RKO (cell line): ENCODE data around the gene PHF12.
"Not testable (repeated sequence)": the region's sequence is repeated elsewhere in the genome, so short reads cannot be mapped to it uniquely, and the experiment has no call there.

Experiments
- DNase-seq: peaks from one replicate; pipeline ENCODE4 v3.0.0-alpha.2; 2016; ENCODE audit warnings: low spot score

Gene PHF12

GRCh38 chr17:28882154-28882895 lies 69.0 kb downstream of the PHF12 start:
- DNase-seq = no peak

- DNase-seq = no peak
Observed at GRCh38 chr17:28881533-28882056, 69.7 kb downstream of the PHF12 start.

- DNase-seq = no peak
Observed at GRCh38 chr17:28880572-28880945, 70.8 kb downstream of the PHF12 start.

DNA sequence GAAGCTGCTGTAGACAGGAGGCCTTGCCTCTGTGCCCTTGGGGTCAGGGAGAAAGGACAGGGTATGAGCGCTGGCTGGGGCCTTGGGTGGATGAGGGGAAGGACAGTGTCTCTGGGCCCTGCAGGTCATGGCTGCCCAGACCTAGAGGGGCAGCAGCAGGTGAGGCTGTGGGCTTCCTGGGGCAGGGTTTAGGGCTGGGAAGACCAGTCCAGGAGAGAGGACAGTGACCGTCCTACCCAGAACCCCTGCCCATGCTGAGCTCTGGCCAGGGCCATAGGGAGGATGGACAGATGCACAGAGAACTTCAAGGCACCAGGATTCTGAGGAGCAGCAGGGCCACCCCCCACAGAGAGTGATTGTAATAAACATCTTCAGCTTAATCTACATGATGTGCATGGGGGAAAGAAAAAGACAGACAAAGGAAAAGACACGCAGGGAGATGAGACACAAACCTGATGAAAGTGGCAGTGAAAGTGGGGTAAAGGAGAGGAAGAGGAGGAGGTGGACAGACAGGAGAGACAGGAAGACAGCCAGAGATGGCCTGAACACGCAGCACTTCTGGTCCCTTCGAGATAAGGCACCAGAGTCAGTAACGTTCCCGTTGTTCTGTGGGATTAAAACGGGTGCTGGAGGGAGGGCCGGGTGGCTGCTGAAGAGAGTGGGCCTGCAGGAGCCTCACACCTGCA lies 71.3 kb downstream of the PHF12 start:
- DNase-seq = no peak

GRCh38 chr17:28878981-28879380 lies 72.3 kb downstream of the PHF12 start:
- peak; percentile 35 for DNase-seq

GRCh38 chr17:28878158-28878910 lies 73.0 kb downstream of the PHF12 start:
- DNase-seq = no peak

- not testable (repeated sequence) for DNase-seq
Observed at GRCh38 chr17:28877150-28877711, 74.1 kb downstream of the PHF12 start.

DNA sequence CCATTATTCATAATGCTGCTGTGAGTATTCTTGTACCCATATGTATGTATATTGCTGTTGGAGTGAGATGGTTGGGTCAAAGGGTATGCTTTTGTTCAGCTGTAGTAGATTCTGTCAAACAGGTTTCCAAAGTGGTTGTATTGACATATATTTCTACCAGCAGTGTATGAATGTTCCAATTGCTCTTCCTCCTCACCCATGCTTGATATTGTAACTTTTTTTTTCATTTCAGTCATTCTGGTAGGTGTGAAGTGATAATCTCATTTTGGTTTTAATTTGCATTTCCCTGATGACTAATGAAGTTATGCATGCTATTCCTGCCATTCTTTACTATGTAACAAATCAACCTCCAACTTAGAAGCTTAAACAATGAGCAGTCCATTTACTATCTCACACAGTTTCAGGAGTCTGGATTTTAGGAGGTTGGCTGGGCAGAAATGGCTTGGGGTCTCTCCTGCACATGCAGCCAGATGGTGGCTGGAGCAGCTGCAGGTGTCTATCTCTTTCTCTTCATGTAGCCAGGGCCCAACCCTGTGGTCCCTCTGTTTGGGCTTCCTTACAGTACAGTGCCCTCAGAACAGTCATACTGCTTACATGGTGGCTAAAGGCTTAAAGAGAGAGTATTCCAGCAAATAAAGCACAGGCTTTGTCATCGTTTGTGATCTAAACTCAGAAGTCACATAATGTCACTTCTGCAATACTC lies 75.3 kb downstream of the PHF12 start:
- DNase-seq = no peak

GRCh38 chr17:28874750-28875149 lies 76.6 kb downstream of the PHF12 start:
- no peak for DNase-seq

GRCh38 chr17:28873839-28874238 lies 77.5 kb downstream of the PHF12 start:
- DNase-seq = no peak

DNA sequence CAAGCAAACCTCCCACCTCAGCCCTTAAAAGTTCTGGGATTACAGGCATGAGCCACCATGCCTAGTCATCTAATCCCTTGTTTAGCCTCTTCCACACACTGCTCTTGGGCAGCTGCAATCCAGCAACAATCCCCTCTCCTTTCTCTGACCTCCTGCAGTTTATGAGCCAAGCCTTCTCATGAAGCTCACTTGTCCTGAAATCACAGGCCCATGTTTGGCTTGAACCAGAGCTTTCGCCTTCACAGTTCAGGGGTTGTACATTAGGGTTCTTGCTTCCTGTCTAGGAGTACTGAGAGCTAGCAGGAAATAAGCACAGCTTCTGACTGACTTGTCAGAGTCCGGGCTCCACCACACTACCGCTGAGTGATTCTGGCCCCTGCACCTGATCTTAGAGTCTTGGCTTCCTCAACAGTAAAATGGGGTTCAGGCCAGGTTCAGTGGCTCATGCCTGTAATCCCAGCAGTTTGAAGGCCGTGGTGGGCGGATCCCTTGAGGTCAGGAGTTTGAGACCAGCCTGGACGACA lies 80.2 kb downstream of the PHF12 start:
- DNase-seq = no peak

GRCh38 chr17:28867276-28867675 lies 84.0 kb downstream of the PHF12 start:
- DNase-seq = no peak

DNA sequence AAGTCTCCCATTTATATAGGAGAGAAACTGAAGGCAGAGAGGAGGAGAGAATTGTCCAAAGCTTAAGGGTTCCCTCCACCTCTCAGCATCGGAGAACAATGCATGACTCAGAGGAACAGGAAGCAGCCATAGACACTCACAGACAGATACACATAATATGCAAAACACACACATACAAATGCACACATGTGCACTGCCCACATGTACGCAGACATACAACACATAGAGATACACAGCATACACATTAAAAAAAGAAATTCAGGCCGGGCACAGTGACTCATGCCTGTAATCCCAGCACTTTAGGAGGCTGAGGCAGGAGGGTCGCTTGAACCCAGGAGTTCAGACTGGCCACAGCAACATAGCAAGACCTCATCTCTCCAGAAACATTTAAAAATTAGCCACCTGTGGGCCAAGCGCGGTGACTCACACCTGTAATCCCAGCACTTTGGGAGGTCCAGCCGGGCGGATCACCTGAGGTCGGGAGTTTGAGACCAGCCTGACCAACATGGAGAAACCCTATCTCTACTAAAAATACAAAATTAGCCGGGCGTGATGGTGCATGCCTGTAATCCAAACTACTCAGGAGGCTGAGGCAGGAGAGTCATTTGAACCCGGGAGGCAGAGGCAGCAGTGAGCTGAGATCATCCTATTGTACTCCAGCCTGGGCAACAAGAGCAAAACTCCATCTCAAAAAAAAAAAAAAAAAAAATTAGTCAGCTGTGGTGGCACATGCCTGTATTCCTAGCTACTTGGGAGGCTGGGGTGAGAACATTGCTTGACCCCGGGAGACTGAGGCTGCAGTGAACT lies 85.2 kb downstream of the PHF12 start:
- DNase-seq = peak; percentile 36

DNA sequence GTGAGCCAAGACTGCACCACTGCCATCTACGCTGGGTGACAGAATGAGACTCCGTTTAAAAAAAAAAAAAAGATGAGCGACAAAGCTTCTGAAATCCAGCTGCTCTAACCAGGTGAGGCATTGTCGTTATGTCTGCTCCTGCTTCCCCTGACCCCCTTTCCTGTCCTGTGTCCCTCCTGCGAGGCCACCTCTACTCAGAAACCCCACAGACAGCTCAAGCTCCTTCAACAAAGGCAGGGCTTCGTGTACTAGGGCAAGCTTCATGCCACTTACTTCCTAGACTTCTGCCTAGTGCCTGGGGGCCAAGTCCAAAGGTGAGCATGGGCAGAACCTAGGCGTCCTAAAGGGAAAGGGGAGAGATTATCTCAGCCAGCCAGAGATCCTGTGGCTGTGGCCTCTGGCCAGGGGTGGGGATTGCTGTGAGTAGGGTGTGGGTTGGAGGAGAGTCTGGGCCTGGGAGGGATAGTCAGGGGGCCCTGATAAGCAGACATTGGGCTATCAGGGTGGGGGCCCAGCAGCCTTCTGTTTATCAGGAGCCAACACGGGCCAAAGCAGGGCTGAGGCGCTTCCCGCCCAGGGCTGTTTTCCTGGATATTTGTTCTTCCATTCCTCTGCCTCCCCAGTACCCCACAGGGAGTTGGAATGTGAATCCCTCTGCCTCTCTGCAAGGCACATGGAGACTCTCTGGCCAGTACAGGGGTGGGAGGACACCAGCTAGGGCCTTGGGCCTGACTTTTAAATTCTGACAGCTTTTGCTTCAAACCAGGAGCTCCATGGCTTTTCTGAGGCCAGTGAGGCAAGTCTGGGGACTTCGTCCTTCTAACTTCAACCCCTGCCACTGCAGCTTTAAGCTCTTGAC lies 86.1 kb downstream of the PHF12 start:
- DNase-seq = no peak

- no peak for DNase-seq
Observed at GRCh38 chr17:28863953-28864352, 87.4 kb downstream of the PHF12 start.

GRCh38 chr17:28862561-28862960 lies 88.8 kb downstream of the PHF12 start:
- DNase-seq = no peak

DNA sequence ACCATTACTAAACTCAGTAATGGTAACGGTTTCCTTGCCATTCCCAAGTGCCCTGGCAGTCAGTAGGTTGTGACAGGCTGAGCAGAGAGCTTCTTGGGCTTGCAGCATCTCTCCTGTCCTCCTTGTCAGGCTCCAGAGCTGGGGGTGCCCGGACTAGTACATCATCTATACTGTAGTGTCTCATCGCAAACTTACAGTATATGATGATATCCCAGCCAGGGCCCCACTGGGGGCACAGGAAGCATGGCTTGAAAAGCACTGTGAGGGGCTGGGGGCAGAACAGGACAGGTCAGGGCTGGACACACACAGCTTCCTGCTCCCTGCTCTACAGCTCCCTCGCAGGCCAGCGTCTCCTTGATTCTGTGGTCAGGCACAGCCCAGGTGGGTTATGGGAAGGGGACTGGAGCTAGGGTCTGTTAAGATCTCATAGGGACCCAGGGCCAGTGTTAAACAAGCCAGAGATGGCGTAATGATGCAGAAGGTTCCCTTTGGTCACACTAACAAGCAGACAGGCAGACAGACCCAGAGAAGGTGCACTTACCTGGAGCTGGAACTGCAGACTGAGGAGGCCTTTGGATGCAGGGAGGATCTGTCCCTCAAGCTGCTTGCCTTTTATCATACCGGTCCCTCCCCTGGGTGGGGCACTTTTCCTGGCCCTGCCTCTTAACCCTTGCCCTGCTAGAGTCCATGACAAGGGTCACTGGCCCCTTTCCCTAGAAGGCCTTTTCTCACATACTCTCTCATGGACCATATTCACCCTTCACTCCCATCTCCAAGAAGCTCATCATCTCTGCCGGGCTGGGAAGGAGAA lies 89.7 kb downstream of the PHF12 start:
- no peak for DNase-seq

GRCh38 chr17:28860363-28860808 lies 90.9 kb downstream of the PHF12 start:
- DNase-seq = no peak
